Gastroesophageal sphincter (tissue), 3 donors: ENCODE measurements around the gene MACF1.

Experiments used
- CTCF ChIP-seq, 4 experiments: fragments of 200-600 bp in 2 of 4; fragments of 450-650 bp in 2 of 4; sonication (generic) in 1 of 4; IDR thresholded peaks; one replicate each; pipeline ENCODE4 v1.5.1; 2017 to 2019; ENCODE audit warnings: antibody characterized with exemption in 4 of 4, mild to moderate bottlenecking in 2 of 4, moderate library complexity in 2 of 4
- EP300 ChIP-seq: sonication (generic); formaldehyde crosslinking; IDR thresholded peaks from one replicate; pipeline ENCODE4 v1.6.1; 2017; ENCODE audit warnings: antibody characterized with exemption, mild to moderate bottlenecking
- POLR2A ChIP-seq, 2 donors: fragments of 450-650 bp; IDR thresholded peaks; one replicate each; pipeline ENCODE4 v1.6.1; 2017; ENCODE audit warnings: antibody characterized with exemption in 2 of 2, mild to moderate bottlenecking in 2 of 2, moderate library complexity in 1 of 2
- POLR2AphosphoS5 ChIP-seq: sonication (generic); formaldehyde crosslinking; IDR thresholded peaks from one replicate; pipeline ENCODE4 v1.6.1; 2017; ENCODE audit warnings: antibody characterized with exemption

- TF ChIP-seq CTCF (IDR thresholded peaks at IDR 0.05) (no peak), POLR2A (IDR thresholded peaks at IDR 0.05) (no peak), EP300 (no peak), POLR2AphosphoS5 (peak; percentile 37)
Measured at GRCh38 chr1:39434797-39435395, 230.4 kb downstream of the MACF1 start.
